ENCODE measurements around the gene FTH1. TPM values are rescaled to one million over a fixed set of nuclear protein-coding genes. Genes with fewer than 3 reads are reported as not detected.

Gene FTH1
- total and polyA plus RNA-seq, 2 of the 4 experiments (the other 2 are of a cell fraction): 344 to 2,516 TPM

DNA sequence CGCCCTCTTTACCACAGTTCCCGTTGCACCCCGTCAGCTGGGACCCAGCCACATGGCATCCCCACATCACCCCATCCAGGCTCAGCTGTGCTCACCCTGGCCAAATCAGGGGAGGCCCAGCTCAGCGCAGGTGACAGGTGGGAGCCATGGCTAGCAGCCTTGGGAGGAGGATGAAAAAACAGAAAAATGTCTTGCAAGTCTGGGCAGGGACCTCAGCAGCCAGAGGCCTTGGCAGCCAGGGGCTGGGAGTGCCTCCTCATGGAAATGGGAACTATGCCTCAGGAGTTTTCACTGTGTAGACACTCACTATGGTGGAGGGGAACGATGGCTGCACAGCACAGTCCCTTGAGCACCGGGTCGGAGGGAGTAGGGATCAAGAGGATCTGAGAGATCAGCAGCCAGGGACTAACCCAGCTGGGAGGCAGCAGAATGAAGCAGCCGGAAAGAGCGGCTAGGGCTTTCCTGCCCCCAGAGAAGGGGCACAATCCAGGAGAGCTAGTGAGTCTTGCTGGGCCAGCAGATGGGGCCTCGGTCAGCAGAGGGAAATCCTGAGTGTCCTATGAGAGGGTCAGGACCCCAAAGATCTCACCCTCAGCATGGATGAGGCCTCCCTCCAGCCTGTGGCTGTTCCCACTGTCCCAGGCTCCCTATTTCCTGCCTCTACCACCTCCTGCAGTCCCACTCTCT, 6.2 kb upstream of the FTH1 start:
- Histone ChIP-seq H4K8ac (ENCODE audit: low read depth in 2 of 2, low read length in 2 of 2) (peak overlapping the region; percentile 92 to 99; a peak in 3 of 4 replicates), H2AFZ (replicated peaks; ENCODE audit: low read length, poor library complexity) (peak overlapping the region; percentile 46), H3K4me3 (ENCODE audit: insufficient read depth, low read depth, low read length) (no peak overlapping the region), H2AK5ac (ENCODE audit: low read depth, low read length) (peak overlapping the region; percentile 96; the same call in 1 of the 2 replicates), H3K4ac (ENCODE audit: low read depth, low read length) (peak overlapping the region; percentile 98), H3K9me1 (ENCODE audit: insufficient read depth, low read length) (peaks cover 26% of the 10 kb centered on the region), H3K4me2 (ENCODE audit: low read depth, low read length) (no peak overlapping the region; the same call in 1 of the 2 replicates), H2AK9ac (replicated peaks; ENCODE audit: low read depth, low read length, poor library complexity) (peak overlapping the region; percentile 91), H2BK5ac (ENCODE audit: low read depth, low read length, poor library complexity, severe bottlenecking) (peak overlapping the region; percentile 98), H2BK120ac (ENCODE audit: low read depth, low read length) (peak overlapping the region; percentile 100), H3K9ac (ENCODE audit: low read depth, low read length) (peak overlapping the region; percentile 76), H3K27me3 (ENCODE audit: control insufficient read depth, insufficient read depth, low read length) (no peaks in the 10 kb centered on the region), H3K23ac (ENCODE audit: low read depth, low read length) (peak overlapping the region; percentile 98; the same call in 1 of the 2 replicates), H3K27ac (ENCODE audit: insufficient read depth, low read length) (peak overlapping the region; percentile 99), H2BK20ac (ENCODE audit: low read depth, low read length) (peak overlapping the region; percentile 99), H3K4me1 (ENCODE audit: control insufficient read depth, insufficient read depth, low read length) (peaks cover 31% of the 10 kb centered on the region), H4K91ac (ENCODE audit: insufficient read depth, low read depth, low read length) (peak overlapping the region; percentile 98), H3K56ac (ENCODE audit: extremely low read depth, insufficient read depth, low read length) (0 out of 2 replicates have a peak overlapping the region, but pooled peaks have one; percentile 96), H3K14ac (replicated peaks; ENCODE audit: low read depth, low read length) (peak overlapping the region; percentile 96), H4K5ac (ENCODE audit: low read depth, low read length) (peak overlapping the region; percentile 95), H3K36me3 (ENCODE audit: control insufficient read depth, insufficient read depth, low read length) (no peaks in the 10 kb centered on the region), H3K9me3 (ENCODE audit: control insufficient read depth, insufficient read depth, low read length) (no peaks in the 10 kb centered on the region), H3K79me1 (ENCODE audit: low read depth in 1 of 2, low read length in 2 of 2) (peaks cover 4 to 31% of the 10 kb centered on the region in 2 experiments), H3K18ac (ENCODE audit: low read depth, low read length) (peak overlapping the region; percentile 97), H2BK15ac (ENCODE audit: low read depth, low read length) (peak overlapping the region; percentile 100; the same call in 2 of the 3 replicates), H4K20me1 (ENCODE audit: insufficient read depth, low read length) (no peaks in the 10 kb centered on the region)
- WGBS, 2 experiments (ENCODE audit: extremely low coverage in 2 of 2, insufficient read length in 1 of 2): 69% methylated on average over 3 of the region's 10 CpGs; no CpG with 5 or more reads in 1 of the 2 experiments
- intact Hi-C loops (cut with micrococcal nuclease): no loop called here
- in situ Hi-C loops (cut with MboI; ENCODE audit: low sequenced_read_pairs): no loop called here
- dilution Hi-C loops (cut with HindIII; ENCODE audit: low sequenced_read_pairs, unreplicated experiment): no loop called here
- DNase-seq (no peak), ATAC-seq (ENCODE audit: low read depth) (no peak)
- ChIA-PET CTCF (interaction anchor here (1.8 to 3.3 kb wide), 2 partner anchors 26 to 108 kb away, joined by 6 to 17 read pairs; no protein-coding TSS in a partner anchor), POLR2A (ENCODE audit: unreplicated experiment) (no interaction called here)
- BruUV-seq (replicated peaks): no TSS peak
- TF ChIP-seq NFE2L2 (IDR thresholded peaks at IDR 0.05; ENCODE audit: low read depth, low read length) (no peak), MAZ (IDR thresholded peaks at IDR 0.05; ENCODE audit: borderline replicate concordance, low read depth, low read length) (no peak), BHLHE40 (IDR thresholded peaks at IDR 0.05; ENCODE audit: low read depth, low read length) (no peak), RAD21 (IDR thresholded peaks at IDR 0.05; ENCODE audit: low read length) (no peak), CHD1 (IDR thresholded peaks at IDR 0.05; ENCODE audit: low read depth, low read length) (no peak), CEBPB (IDR thresholded peaks at IDR 0.05; ENCODE audit: low read depth, low read length) (no peak)

Data from IMR-90 (cell line).